IMR-90 (cell line): ENCODE measurements around the gene SPP1. TPM values are rescaled to one million over a fixed set of nuclear protein-coding genes. Genes with fewer than 3 reads are reported as not detected.

ENCODE experiments used
- ATAC-seq: fragments of 200-7000 bp; cut with Tn5 transposase; 2 replicates; pipeline ENCODE4 v1.9.1; 2020; ENCODE audit warnings: low read depth, mild to moderate bottlenecking, moderate library complexity
- BruUV-seq: library from RNA; stranded (reverse); fragments of 400-500 nt; replicated peaks from 2 replicates; lab custom pipeline; 2021; lab: Mats Ljungman, UMichigan
- CTCF ChIA-PET: fragments of 300-600 bp; formaldehyde crosslinking; extraction: SDS; loops from one replicate; lab custom pipeline; 2021; ENCODE audit warnings: antibody characterized with exemption; lab: Yijun Ruan, JAX
- POLR2A ChIA-PET: fragments of 300-600 bp; sonication (Branson Sonifier 250); formaldehyde crosslinking; loops from one replicate; lab custom pipeline; 2022; ENCODE audit warnings: antibody characterized with exemption; ENCODE audit not compliant: unreplicated experiment; lab: Charles Lee
- DNase-seq: peaks from one replicate; pipeline ENCODE4 v3.0.0; 2013
- H2AFZ ChIP-seq: replicated peaks from 2 replicates; pipeline ENCODE3; 2013; ENCODE audit warnings: low read length, mild to moderate bottlenecking; ENCODE audit not compliant: poor library complexity
- H2AK5ac ChIP-seq: 2 replicates; pipeline ENCODE4 v1.6.1; 2013; ENCODE audit warnings: low read depth, low read length, inconsistent platforms
- H2AK9ac ChIP-seq: replicated peaks from 2 replicates; pipeline ENCODE3; 2013; ENCODE audit warnings: mild to moderate bottlenecking, low read depth, low read length, moderate library complexity; ENCODE audit not compliant: poor library complexity
- H2BK120ac ChIP-seq: 2 replicates; pipeline ENCODE4 v1.6.1; 2013; ENCODE audit warnings: low read depth, low read length, inconsistent platforms
- H2BK15ac ChIP-seq: 3 replicates; pipeline ENCODE4 v1.6.1; 2013; ENCODE audit warnings: low read depth, low read length, inconsistent platforms
- H2BK20ac ChIP-seq: 2 replicates; pipeline ENCODE4 v1.6.1; 2013; ENCODE audit warnings: low read depth, mild to moderate bottlenecking, inconsistent platforms, low read length, moderate library complexity
- H2BK5ac ChIP-seq: 2 replicates; pipeline ENCODE4 v1.6.1; 2013; ENCODE audit warnings: mild to moderate bottlenecking, low read depth, low read length, inconsistent platforms; ENCODE audit not compliant: poor library complexity, severe bottlenecking
- H3K14ac ChIP-seq: replicated peaks from 2 replicates; pipeline ENCODE4 v1.6.1; 2013; ENCODE audit warnings: low read depth, low read length, inconsistent platforms
- H3K18ac ChIP-seq: 2 replicates; pipeline ENCODE4 v1.6.1; 2013; ENCODE audit warnings: low read depth, low read length, control low read depth
- H3K23ac ChIP-seq: 2 replicates; pipeline ENCODE4 v1.6.1; 2013; ENCODE audit warnings: low read depth, low read length, inconsistent platforms
- H3K27ac ChIP-seq: 2 replicates; pipeline ENCODE4 v1.5.1; 2013; ENCODE audit warnings: mild to moderate bottlenecking, control low read depth, low read length; ENCODE audit not compliant: insufficient read depth
- H3K27me3 ChIP-seq: 2 replicates; pipeline ENCODE4 v1.6.1; 2013; ENCODE audit warnings: low read length; ENCODE audit not compliant: control insufficient read depth, insufficient read depth
- H3K36me3 ChIP-seq: 2 replicates; pipeline ENCODE4 v1.6.1; 2013; ENCODE audit warnings: low read length, mixed read lengths; ENCODE audit not compliant: control insufficient read depth, insufficient read depth
- H3K4ac ChIP-seq: 2 replicates; pipeline ENCODE4 v1.6.1; 2013; ENCODE audit warnings: low read depth, low read length, inconsistent platforms
- H3K4me1 ChIP-seq: 2 replicates; pipeline ENCODE4 v1.6.1; 2013; ENCODE audit warnings: low read length, mixed read lengths; ENCODE audit not compliant: control insufficient read depth, insufficient read depth
- H3K4me2 ChIP-seq: 2 replicates; pipeline ENCODE4 v1.6.1; 2013; ENCODE audit warnings: low read depth, mild to moderate bottlenecking, control low read depth, low read length, moderate library complexity
- H3K4me3 ChIP-seq: 2 replicates; pipeline ENCODE4 v1.5.1; 2013; ENCODE audit warnings: low read depth, mild to moderate bottlenecking, control low read depth, low read length, moderate library complexity; ENCODE audit not compliant: insufficient read depth
- H3K56ac ChIP-seq: 2 replicates; pipeline ENCODE4 v1.6.1; 2013; ENCODE audit warnings: low read length, inconsistent platforms; ENCODE audit not compliant: insufficient read depth; ENCODE audit errors: extremely low read depth
- H3K79me1 ChIP-seq, 2 experiments: 2 replicates each; pipeline ENCODE4 v1.6.1; 2013; ENCODE audit warnings: low read length in 2 of 2, inconsistent platforms in 1 of 2, low read depth in 1 of 2
- H3K9ac ChIP-seq: 2 replicates; pipeline ENCODE4 v1.6.1; 2013; ENCODE audit warnings: low read depth, low read length, control low read depth
- H3K9me1 ChIP-seq: 2 replicates; pipeline ENCODE4 v1.6.1; 2013; ENCODE audit warnings: low read length, inconsistent platforms; ENCODE audit not compliant: insufficient read depth
- H3K9me3 ChIP-seq: 2 replicates; pipeline ENCODE4 v1.6.1; 2013; ENCODE audit warnings: low read length; ENCODE audit not compliant: control insufficient read depth, insufficient read depth
- H4K20me1 ChIP-seq: 2 replicates; pipeline ENCODE4 v1.6.1; 2013; ENCODE audit warnings: low read length, inconsistent platforms; ENCODE audit not compliant: insufficient read depth
- H4K5ac ChIP-seq: 2 replicates; pipeline ENCODE4 v1.6.1; 2013; ENCODE audit warnings: mild to moderate bottlenecking, low read depth, low read length, control low read depth
- H4K8ac ChIP-seq, 2 experiments: 2 replicates each; pipeline ENCODE4 v1.6.1; 2013; ENCODE audit warnings: low read depth in 2 of 2, low read length in 2 of 2, control low read depth in 1 of 2, inconsistent platforms in 1 of 2
- H4K91ac ChIP-seq: 2 replicates; pipeline ENCODE4 v1.6.1; 2013; ENCODE audit warnings: low read depth, low read length, inconsistent platforms; ENCODE audit not compliant: insufficient read depth
- CEBPB ChIP-seq: IDR thresholded peaks from 2 replicates; pipeline ENCODE4 v1.6.1; 2012; ENCODE audit warnings: low read depth, low read length, improper control_type of control experiment
- CTCF ChIP-seq: conservative IDR thresholded peaks from 2 replicates; pipeline ENCODE4 v1.5.1; 2012; ENCODE audit warnings: mild to moderate bottlenecking, low read depth, low read length, improper control_type of control experiment
- USF2 ChIP-seq: fragments of 150-350 bp; IDR thresholded peaks from 2 replicates; pipeline ENCODE4 v1.6.1; 2017; ENCODE audit warnings: mild to moderate bottlenecking, antibody characterized with exemption, low read length, low read depth
- WGBS, 2 experiments: methylation state at CpG; one replicate each; pipeline versions ENCODE4 v1.1.5 to v1.1.7; 2013; ENCODE audit warnings: missing lambda C conversion rate in 2 of 2; ENCODE audit not compliant: insufficient read length in 1 of 2; ENCODE audit errors: extremely low coverage in 2 of 2; 5-methylcytosine and 5-hydroxymethylcytosine counted together
- dilution Hi-C: fragments of 300-500 bp; cut with HindIII; formaldehyde crosslinking; loops from one replicate; pipeline ENCODE4 v1.14.3; 2018; ENCODE audit warnings: low sequenced_read_pairs; ENCODE audit not compliant: unreplicated experiment
- in situ Hi-C: fragments of 300-500 bp; cut with MboI; formaldehyde crosslinking; loops from 3 replicates; pipeline ENCODE4 v1.14.3; 2019; ENCODE audit warnings: low sequenced_read_pairs, inconsistent platforms, mixed read lengths
- intact Hi-C: fragments of 100-400 bp; cut with micrococcal nuclease; formaldehyde crosslinking; loops from 2 replicates; pipeline ENCODE4 v1.10.0; 2022
- polyA plus RNA-seq, 3 experiments: library from polyadenylated mRNA; depleted of rRNA; stranded (reverse); fragments of >200 nt; gene quantifications; 2 replicates each; pipeline ENCODE4 v1.2.3, GENCODE V29; 2012; ENCODE audit warnings: low replicate concordance in 1 of 3
- total RNA-seq: library from RNA; depleted of rRNA; stranded (reverse); fragments of >200 nt; gene quantifications from 2 replicates; pipeline ENCODE4 v1.2.3, GENCODE V29; 2012

Gene SPP1
- total and polyA plus RNA-seq, 2 of the 4 experiments (the other 2 are of a cell fraction), result 0.18 to 0.50 TPM

GRCh38 chr4:87985887-87986200, 10.3 kb downstream of the SPP1 start:
- Histone ChIP-seq H3K79me1 (no peaks in the 10 kb centered on the region), H3K4me1 (no peaks in the 10 kb centered on the region), H2BK5ac (no peak overlapping the region), H3K14ac (no peak overlapping the region), H3K27ac (no peak overlapping the region), H3K4me3 (no peak overlapping the region), H2AK5ac (no peak overlapping the region), H3K9me1 (no peaks in the 10 kb centered on the region), H3K9me3 (no peaks in the 10 kb centered on the region), H2BK15ac (no peak overlapping the region), H2AFZ (no peak overlapping the region), H2AK9ac (peak overlapping the region; percentile 33), H3K4ac (no peak overlapping the region), H3K23ac (no peak overlapping the region), H3K4me2 (no peak overlapping the region), H3K36me3 (no peaks in the 10 kb centered on the region), H3K27me3 (peaks cover 3% of the 10 kb centered on the region; the same call in 1 of the 2 replicates), H3K18ac (no peak overlapping the region), H4K20me1 (no peaks in the 10 kb centered on the region), H4K5ac (no peak overlapping the region), H2BK20ac (no peak overlapping the region), H3K56ac (no peak overlapping the region), H2BK120ac (no peak overlapping the region), H3K9ac (no peak overlapping the region), H4K91ac (no peak overlapping the region), H4K8ac (no peak overlapping the region)
- POLR2A ChIA-PET, result interaction anchor here (0.6 kb wide), 1 partner anchor 14 kb away, joined by 3 read pairs; no protein-coding TSS in a partner anchor
- CTCF ChIA-PET, result interaction anchor here (0.6 to 1.5 kb wide), 11 partner anchors 8 to 408 kb away, joined by 3 to 7 read pairs (median 4); partner anchors contain the start of gene SPP1
- dilution Hi-C loops (no loop called here), intact Hi-C loops (loop anchor here (5.0 kb wide), 1 partner anchor 134 kb away; no protein-coding TSS in a partner anchor), in situ Hi-C loops (no loop called here)
- TF ChIP-seq CEBPB, result no peak
- TF ChIP-seq USF2, result no peak
- TF ChIP-seq CTCF, result no peak
- ATAC-seq (no peak), DNase-seq (no peak)
- no CpG with 5 or more reads among the region's 4 CpGs for WGBS, 2 experiments
- BruUV-seq, result no TSS peak
